GM23248 (cell line): ENCODE data around the gene TSHZ2.

ENCODE experiments used
- EZH2 ChIP-seq: fragments of 200-600 bp; sonication (generic); IDR thresholded peaks from 2 replicates; pipeline ENCODE4 v1.6.1; 2018; ENCODE audit warnings: antibody characterized with exemption, mild to moderate bottlenecking; ENCODE audit not compliant: insufficient read depth, poor library complexity, severe bottlenecking
- EZH2phosphoT487 ChIP-seq: fragments of 200-600 bp; sonication (generic); IDR thresholded peaks from 2 replicates; pipeline ENCODE4 v1.6.1; 2018; ENCODE audit warnings: antibody characterized with exemption, moderate library complexity, mild to moderate bottlenecking, low read depth; ENCODE audit not compliant: insufficient read depth

DNA sequence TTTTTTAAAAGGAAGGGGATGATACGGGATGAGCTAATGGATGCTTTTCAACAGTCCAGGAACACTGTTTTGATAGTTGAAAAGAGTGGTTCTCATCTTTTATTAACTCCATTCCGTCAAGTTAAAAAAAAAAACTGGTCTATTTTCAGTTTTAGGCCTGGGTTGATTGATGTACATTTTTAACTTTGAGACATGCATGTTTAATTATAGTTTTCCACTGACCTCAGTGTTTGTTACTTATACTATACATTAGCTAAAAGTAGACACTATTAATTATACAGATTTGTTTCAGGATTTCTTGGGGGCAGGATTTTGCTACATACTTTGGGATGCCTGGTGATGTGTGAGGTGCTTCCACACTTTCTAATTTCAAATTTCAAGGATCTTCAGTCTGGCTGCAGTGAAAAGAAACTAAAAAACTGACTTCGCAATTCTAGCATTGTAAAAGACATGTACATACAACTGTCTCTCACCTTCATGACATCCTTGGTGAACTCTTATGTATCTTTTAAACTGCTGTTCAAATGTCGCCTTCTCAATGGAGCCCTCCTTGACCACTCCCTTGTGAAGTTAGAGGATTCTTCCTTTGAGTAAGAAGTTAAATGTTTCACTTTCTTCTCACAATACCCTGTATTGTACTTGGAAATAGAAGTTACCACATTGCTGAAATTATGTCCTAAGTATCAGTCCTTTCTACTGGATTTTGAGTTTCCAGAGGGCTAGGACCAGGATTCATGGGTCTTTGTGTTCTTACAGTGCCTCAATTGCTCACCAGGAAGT, 101.7 kb downstream of the TSHZ2 start:
- no peak for TF ChIP-seq EZH2
- no peak for TF ChIP-seq EZH2phosphoT487
